Upper lobe of left lung (tissue), 6 donors: Measurements from ENCODE around the gene PFKM. TPM values are rescaled to one million over a fixed set of nuclear protein-coding genes. Genes with fewer than 3 reads are reported as not detected.
A peak's percentile ranks its signal among the peaks of the same experiment; 100 is the strongest.

Source experiments
- ATAC-seq, 2 donors: fragments of 200-7000 bp; cut with Tn5 transposase; one replicate each; pipeline ENCODE4 v1.9.1; 2022; ENCODE audit warnings: mild to moderate bottlenecking in 2 of 2, moderate library complexity in 2 of 2; ENCODE audit not compliant: low FRiP score in 2 of 2
- DNase-seq, 2 donors: peaks; one replicate each; pipeline ENCODE4 v3.0.0-alpha.2; 2019 to 2020
- H3K27ac ChIP-seq, 4 donors: fragments of 200-600 bp; sonication (generic); one replicate each; pipeline ENCODE4 v1.5.1; 2016 to 2019
- H3K27me3 ChIP-seq, 4 donors: fragments of 200-600 bp; sonication (generic); one replicate each; pipeline ENCODE4 v1.5.1; 2017 to 2019
- H3K36me3 ChIP-seq, 4 donors: fragments of 200-600 bp; sonication (generic); one replicate each; pipeline ENCODE4 v1.5.1; 2016 to 2019
- H3K4me1 ChIP-seq, 4 donors: fragments of 200-600 bp; sonication (generic); one replicate each; pipeline ENCODE4 v1.5.1; 2018 to 2019
- H3K4me3 ChIP-seq, 4 donors: fragments of 200-600 bp; sonication (generic); one replicate each; pipeline ENCODE4 v1.5.1; 2017 to 2019; ENCODE audit warnings: mild to moderate bottlenecking in 2 of 4, moderate library complexity in 1 of 4
- H3K9me3 ChIP-seq, 4 donors: fragments of 200-600 bp; sonication (generic); one replicate each; pipeline ENCODE4 v1.5.1; 2018 to 2019
- EP300 ChIP-seq, 4 donors: sonication (generic); formaldehyde crosslinking; IDR thresholded peaks; one replicate each; pipeline ENCODE4 v1.5.1; 2017; ENCODE audit warnings: antibody characterized with exemption in 4 of 4, control low read depth in 2 of 4
- POLR2A ChIP-seq, 4 donors: fragments of 450-650 bp; IDR thresholded peaks; one replicate each; pipeline ENCODE4 v1.5.1; 2016 to 2017; ENCODE audit warnings: antibody characterized with exemption in 4 of 4, mild to moderate bottlenecking in 2 of 4
- POLR2AphosphoS5 ChIP-seq, 2 donors: sonication (generic); formaldehyde crosslinking; IDR thresholded peaks; one replicate each; pipeline ENCODE4 v1.5.1; 2017; ENCODE audit warnings: antibody characterized with exemption in 2 of 2
- WGBS, 2 donors: methylation state at CpG; one replicate each; pipeline ENCODE4 v1.1.5; 2017 to 2018; 5-methylcytosine and 5-hydroxymethylcytosine counted together
- total RNA-seq, 6 donors: library from RNA; depleted of rRNA in 4 of 6; stranded (reverse); fragments of >200 nt in 4 of 6; gene quantifications; one replicate each; pipeline versions ENCODE4 v1.1.0 to v1.2.1, GENCODE V29; 2016 to 2021
- TF ChIP-seq, protein P1 (sequence below), 6 experiments: fragments of 450-650 bp in 4 of 6; fragments of 200-600 bp in 2 of 6; sonication (generic) in 2 of 6; IDR thresholded peaks; one replicate each; pipeline ENCODE4 v1.5.1; 2016 to 2019; ENCODE audit warnings: antibody characterized with exemption in 6 of 6
- donor health status: DM: no; HTN: no; CAD: no; lungs with moderate emphysema.
- donor health status: DM: no; HTN: yes; CAD: no; lungs with severe emphysema.

Gene PFKM
- total RNA-seq, 6 donors from 2014 or later, result 21.4 to 52.4 (median 36.3) TPM

DNA sequence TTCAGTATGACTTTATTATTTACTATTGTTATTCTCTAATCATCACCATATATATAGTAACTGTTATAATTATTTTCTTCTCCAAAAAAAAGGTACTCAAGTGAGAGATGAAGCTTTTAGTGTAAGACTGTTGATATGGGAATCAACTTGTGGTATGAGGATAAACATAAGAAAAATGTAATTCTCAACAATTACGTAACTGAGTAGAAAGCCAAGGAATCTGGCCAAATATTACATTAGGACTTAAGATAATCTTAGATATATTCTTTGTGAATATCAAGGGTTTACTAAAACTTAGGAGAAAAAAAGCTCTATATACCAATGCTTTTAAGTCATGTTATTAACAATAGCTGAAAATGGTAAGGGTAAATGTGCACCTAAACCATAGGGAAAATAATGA is 26.6 kb upstream of the PFKM start:
- H3K27ac ChIP-seq, result no peak overlapping the region
- DNase-seq (no peak), ATAC-seq (no peak)
- H3K4me1 ChIP-seq, result no peaks in the 10 kb centered on the region
- 70 to 72% methylated on average over 1 of the region's 1 CpG for WGBS, 2 donors
- H3K9me3 ChIP-seq, result no peaks in the 10 kb centered on the region
- no peak for TF ChIP-seq POLR2AphosphoS5 (IDR thresholded peaks at IDR 0.05)
- TF ChIP-seq, protein P1, sequence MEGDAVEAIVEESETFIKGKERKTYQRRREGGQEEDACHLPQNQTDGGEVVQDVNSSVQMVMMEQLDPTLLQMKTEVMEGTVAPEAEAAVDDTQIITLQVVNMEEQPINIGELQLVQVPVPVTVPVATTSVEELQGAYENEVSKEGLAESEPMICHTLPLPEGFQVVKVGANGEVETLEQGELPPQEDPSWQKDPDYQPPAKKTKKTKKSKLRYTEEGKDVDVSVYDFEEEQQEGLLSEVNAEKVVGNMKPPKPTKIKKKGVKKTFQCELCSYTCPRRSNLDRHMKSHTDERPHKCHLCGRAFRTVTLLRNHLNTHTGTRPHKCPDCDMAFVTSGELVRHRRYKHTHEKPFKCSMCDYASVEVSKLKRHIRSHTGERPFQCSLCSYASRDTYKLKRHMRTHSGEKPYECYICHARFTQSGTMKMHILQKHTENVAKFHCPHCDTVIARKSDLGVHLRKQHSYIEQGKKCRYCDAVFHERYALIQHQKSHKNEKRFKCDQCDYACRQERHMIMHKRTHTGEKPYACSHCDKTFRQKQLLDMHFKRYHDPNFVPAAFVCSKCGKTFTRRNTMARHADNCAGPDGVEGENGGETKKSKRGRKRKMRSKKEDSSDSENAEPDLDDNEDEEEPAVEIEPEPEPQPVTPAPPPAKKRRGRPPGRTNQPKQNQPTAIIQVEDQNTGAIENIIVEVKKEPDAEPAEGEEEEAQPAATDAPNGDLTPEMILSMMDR (IDR thresholded peaks at IDR 0.05), result no peak
- no peak for TF ChIP-seq EP300 (IDR thresholded peaks at IDR 0.05)
- TF ChIP-seq POLR2A (IDR thresholded peaks at IDR 0.05), result no peak
- H3K4me3 ChIP-seq, result no peak overlapping the region
- no peaks in the 10 kb centered on the region for H3K27me3 ChIP-seq
- H3K36me3 ChIP-seq, result peaks cover 5 to 88% (median 36%) of the 10 kb centered on the region in 4 donors

DNA sequence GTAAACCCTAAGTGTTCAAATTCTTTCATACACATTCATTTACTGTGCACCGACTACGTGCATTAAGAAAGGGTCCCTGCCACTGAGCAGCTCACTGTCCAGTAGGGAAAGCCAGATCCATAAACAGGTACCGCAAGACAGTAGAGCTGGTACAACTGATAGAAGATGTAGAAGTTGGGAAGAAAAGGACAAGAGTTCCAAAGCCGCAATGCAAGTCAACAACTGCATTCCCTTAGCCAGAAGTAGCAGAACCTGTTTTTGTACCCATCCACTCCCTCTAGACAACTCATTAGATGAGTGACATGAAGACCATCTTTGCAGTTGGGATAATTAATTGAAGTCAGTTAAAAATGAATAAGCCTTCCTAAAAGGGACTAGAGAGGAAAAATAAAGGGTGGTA is 14.6 kb upstream of the PFKM start:
- WGBS, 2 donors, result 70 to 74% methylated on average over 4 of the region's 4 CpGs
- no peaks in the 10 kb centered on the region for H3K27me3 ChIP-seq
- TF ChIP-seq POLR2A (IDR thresholded peaks at IDR 0.05) (no peak), POLR2AphosphoS5 (IDR thresholded peaks at IDR 0.05) (no peak)
- TF ChIP-seq, protein P1 (IDR thresholded peaks at IDR 0.05), result no peak
- H3K4me1 ChIP-seq, result peaks cover 17 to 26% (median 21%) of the 10 kb centered on the region in 4 donors
- H3K36me3 ChIP-seq, result peaks cover 0 to 3% (median 0%) of the 10 kb centered on the region in 4 donors
- DNase-seq (no peak), ATAC-seq (no peak)
- H3K27ac ChIP-seq, result no peak overlapping the region
- H3K9me3 ChIP-seq, result no peaks in the 10 kb centered on the region
- peak overlapping the region in 2 of 4 donors; percentile 66 to 87 for H3K4me3 ChIP-seq

DNA sequence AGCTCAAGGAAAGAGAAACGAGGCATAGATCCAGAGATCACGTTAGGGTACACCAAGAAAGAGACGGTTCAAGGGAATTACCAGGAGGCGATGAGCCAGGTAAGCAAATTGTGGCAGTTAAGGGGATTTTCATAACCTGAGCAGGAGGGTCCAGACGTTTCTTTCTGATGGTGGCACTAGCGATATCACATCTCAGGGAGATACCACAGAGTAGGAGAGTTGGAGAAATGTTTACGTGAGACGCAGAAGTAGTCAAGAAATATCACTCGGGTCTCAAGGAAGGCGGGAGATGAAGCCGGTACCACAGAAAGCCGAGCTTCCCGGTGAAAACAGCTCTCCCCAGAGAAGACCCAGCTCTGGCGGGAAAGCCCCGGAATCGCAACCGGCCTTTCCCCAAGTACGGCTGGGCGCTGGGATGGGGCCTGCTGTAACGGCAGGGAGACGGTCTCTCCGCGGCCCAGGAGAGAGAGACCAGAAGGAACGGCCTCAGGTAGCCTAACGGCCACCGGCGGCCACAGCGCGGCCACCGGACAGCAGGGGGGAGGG is 13.8 kb upstream of the PFKM start:
- ATAC-seq (no peak), DNase-seq (no peak)
- no peaks in the 10 kb centered on the region for H3K36me3 ChIP-seq
- no peaks in the 10 kb centered on the region for H3K9me3 ChIP-seq
- H3K27ac ChIP-seq, result peak overlapping the region; percentile 91 to 96 (median 94)
- no peaks in the 10 kb centered on the region for H3K27me3 ChIP-seq
- peaks cover 17 to 26% (median 24%) of the 10 kb centered on the region in 4 donors for H3K4me1 ChIP-seq
- peak overlapping the region; percentile 66 to 98 (median 91) for H3K4me3 ChIP-seq
- WGBS, 2 donors, result 0 to 2% methylated on average over 13 to 19 of the region's 30 CpGs
- TF ChIP-seq POLR2A (IDR thresholded peaks at IDR 0.05) (no peak), POLR2AphosphoS5 (IDR thresholded peaks at IDR 0.05) (no peak), EP300 (IDR thresholded peaks at IDR 0.05) (no peak)
- TF ChIP-seq, protein P1 (IDR thresholded peaks at IDR 0.05), result no peak

DNA sequence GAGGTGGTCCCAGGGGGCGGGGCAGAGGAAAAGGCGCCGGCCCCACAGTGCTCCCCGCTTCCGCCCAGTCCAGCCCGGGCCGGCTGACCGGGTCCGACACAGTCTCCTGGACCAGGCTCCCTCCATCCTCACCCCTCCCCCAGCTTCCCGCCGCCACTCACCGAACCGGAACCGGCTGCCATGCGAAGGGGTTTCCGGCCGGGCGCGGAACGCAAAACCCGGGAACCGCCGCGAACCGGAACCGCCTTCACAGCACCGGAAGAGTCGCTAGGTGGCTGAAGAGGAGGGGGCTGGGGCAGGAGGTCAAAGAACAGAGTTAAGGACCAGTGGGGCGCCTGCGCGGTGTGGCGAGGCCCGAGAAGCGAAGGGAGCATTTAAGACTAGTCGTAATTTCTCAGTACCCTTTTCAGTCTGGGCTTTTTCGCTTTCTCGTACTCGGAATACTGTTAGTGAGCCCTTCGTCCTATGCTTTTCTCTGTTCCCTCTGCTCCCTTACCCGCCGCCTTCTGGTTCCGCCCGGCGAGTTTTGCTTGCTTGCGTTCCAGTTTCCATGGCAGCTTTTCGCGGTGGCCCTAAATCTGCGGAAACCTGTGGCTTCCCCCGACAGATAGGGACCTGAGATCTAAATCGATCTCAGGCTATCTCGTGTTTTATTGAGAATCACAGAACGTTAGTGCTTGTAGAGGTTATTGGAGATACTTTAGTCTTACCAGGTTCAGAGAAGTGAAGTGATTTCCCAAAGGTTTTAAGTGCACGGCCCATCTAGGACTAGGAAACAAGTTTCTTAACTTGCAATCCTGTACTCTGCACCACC is 13.1 kb upstream of the PFKM start, which contains the start of gene SENP1:
Gene SENP1 (minus strand): TSS at position 213 of the 814 bp plus-strand sequence. CDS start 4,607 bp downstream, outside the sequence.
- no peaks in the 10 kb centered on the region for H3K27me3 ChIP-seq
- 0 to 1% methylated on average over 25 to 33 of the region's 53 CpGs for WGBS, 2 donors
- no peaks in the 10 kb centered on the region for H3K36me3 ChIP-seq
- H3K9me3 ChIP-seq, result no peaks in the 10 kb centered on the region
- H3K4me1 ChIP-seq, result peaks cover 17 to 26% (median 25%) of the 10 kb centered on the region in 4 donors
- peak within 1 kb of the TSS; percentile 66 to 98 (median 91) for H3K4me3 ChIP-seq
- ATAC-seq (peak; percentile 95 to 98), DNase-seq (peak; percentile 86 to 97)
- TF ChIP-seq, protein P1 (IDR thresholded peaks at IDR 0.05), result peak in 5 of 6 experiments; percentile 25 to 61 (median 54)
- TF ChIP-seq POLR2A (IDR thresholded peaks at IDR 0.05), result peak in 3 of 4 donors; percentile 31 to 52 (median 34)
- TF ChIP-seq POLR2AphosphoS5 (IDR thresholded peaks at IDR 0.05), result peak; percentile 57 to 79
- TF ChIP-seq EP300 (IDR thresholded peaks at IDR 0.05), result no peak
- H3K27ac ChIP-seq, result peak within 1 kb of the TSS; percentile 91 to 96 (median 94)
